ENCODE data around the gene CPVL.

DNA sequence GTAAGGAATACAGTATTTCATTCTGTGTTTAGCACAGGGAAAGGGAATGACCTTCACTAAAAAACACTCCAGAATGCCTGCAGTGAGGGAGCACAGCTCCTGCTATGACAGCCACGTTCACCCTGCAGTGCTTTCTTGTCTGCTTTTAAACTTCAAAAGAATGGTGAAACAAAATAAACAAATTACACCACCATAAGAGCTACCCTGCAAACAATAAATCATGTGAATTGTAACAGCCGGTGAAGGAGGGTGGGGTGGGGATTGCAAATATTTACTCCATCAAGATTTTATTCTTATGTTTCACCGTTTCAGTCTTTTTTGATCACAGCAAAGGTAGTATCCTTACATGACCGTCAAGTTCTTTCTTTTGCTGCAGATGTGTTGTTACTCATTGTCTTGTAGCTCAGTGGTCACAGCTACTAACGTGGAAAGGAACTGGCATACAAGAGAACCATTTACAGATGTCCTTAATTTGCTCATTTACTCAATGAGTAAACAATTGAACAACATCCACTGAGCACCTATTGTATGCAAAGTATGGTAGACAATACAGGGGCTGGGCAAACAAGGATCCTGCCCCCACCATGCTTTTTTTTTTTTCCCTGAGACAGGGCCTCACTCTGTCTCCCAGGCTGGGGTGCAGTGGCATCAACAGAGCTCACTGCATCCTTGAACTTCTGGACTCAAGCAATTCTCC lies 44.2 kb upstream of the CPVL start:
- TF ChIP-seq, protein P1, sequence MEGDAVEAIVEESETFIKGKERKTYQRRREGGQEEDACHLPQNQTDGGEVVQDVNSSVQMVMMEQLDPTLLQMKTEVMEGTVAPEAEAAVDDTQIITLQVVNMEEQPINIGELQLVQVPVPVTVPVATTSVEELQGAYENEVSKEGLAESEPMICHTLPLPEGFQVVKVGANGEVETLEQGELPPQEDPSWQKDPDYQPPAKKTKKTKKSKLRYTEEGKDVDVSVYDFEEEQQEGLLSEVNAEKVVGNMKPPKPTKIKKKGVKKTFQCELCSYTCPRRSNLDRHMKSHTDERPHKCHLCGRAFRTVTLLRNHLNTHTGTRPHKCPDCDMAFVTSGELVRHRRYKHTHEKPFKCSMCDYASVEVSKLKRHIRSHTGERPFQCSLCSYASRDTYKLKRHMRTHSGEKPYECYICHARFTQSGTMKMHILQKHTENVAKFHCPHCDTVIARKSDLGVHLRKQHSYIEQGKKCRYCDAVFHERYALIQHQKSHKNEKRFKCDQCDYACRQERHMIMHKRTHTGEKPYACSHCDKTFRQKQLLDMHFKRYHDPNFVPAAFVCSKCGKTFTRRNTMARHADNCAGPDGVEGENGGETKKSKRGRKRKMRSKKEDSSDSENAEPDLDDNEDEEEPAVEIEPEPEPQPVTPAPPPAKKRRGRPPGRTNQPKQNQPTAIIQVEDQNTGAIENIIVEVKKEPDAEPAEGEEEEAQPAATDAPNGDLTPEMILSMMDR (IDR thresholded peaks at IDR 0.05; ENCODE audit: low read depth, low read length, missing input control) = no peak
- TF ChIP-seq, protein P2, sequence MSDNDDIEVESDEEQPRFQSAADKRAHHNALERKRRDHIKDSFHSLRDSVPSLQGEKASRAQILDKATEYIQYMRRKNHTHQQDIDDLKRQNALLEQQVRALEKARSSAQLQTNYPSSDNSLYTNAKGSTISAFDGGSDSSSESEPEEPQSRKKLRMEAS (IDR thresholded peaks at IDR 0.05) = no peak
- TF ChIP-seq RAD21 (IDR thresholded peaks at IDR 0.05) (no peak), TAF1 (conservative IDR thresholded peaks at IDR 0.05) (no peak), YY1 (IDR thresholded peaks at IDR 0.05) (peak; percentile 30), HNF4A (conservative IDR thresholded peaks at IDR 0.05) (peak; percentile 27 to 71), GABPA (IDR thresholded peaks at IDR 0.05 in 1 of 2, conservative IDR thresholded peaks at IDR 0.05 in 1 of 2) (no peak), SP1 (IDR thresholded peaks at IDR 0.05) (peak; percentile 7), EGR1 (IDR thresholded peaks at IDR 0.05; ENCODE audit: low read depth in 2 of 2) (no peak)
- TF ChIP-seq, protein P3, sequence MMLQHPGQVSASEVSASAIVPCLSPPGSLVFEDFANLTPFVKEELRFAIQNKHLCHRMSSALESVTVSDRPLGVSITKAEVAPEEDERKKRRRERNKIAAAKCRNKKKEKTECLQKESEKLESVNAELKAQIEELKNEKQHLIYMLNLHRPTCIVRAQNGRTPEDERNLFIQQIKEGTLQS (IDR thresholded peaks at IDR 0.05) = no peak
- TF ChIP-seq, protein P4, sequence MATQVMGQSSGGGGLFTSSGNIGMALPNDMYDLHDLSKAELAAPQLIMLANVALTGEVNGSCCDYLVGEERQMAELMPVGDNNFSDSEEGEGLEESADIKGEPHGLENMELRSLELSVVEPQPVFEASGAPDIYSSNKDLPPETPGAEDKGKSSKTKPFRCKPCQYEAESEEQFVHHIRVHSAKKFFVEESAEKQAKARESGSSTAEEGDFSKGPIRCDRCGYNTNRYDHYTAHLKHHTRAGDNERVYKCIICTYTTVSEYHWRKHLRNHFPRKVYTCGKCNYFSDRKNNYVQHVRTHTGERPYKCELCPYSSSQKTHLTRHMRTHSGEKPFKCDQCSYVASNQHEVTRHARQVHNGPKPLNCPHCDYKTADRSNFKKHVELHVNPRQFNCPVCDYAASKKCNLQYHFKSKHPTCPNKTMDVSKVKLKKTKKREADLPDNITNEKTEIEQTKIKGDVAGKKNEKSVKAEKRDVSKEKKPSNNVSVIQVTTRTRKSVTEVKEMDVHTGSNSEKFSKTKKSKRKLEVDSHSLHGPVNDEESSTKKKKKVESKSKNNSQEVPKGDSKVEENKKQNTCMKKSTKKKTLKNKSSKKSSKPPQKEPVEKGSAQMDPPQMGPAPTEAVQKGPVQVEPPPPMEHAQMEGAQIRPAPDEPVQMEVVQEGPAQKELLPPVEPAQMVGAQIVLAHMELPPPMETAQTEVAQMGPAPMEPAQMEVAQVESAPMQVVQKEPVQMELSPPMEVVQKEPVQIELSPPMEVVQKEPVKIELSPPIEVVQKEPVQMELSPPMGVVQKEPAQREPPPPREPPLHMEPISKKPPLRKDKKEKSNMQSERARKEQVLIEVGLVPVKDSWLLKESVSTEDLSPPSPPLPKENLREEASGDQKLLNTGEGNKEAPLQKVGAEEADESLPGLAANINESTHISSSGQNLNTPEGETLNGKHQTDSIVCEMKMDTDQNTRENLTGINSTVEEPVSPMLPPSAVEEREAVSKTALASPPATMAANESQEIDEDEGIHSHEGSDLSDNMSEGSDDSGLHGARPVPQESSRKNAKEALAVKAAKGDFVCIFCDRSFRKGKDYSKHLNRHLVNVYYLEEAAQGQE (IDR thresholded peaks at IDR 0.05) = no peak
